Prostate gland (tissue), 2 donors: ENCODE data around the gene ZFP1. TPM values are rescaled to one million over a fixed set of nuclear protein-coding genes. Genes with fewer than 3 reads are reported as not detected.

Source experiments
- DNase-seq: peaks from one replicate; pipeline ENCODE4 v3.0.0-alpha.2; 2019; ENCODE audit warnings: low spot score
- H3K27ac ChIP-seq, 2 donors: fragments of 200-600 bp; sonication (generic); 2 replicates each; pipeline ENCODE4 v1.5.1; 2017 to 2019
- H3K27me3 ChIP-seq: fragments of 200-600 bp; sonication (generic); replicated peaks from 2 replicates; pipeline ENCODE4 v1.5.1; 2019; ENCODE audit not compliant: insufficient read depth
- H3K36me3 ChIP-seq, 2 donors: fragments of 200-600 bp; sonication (generic); 1 replicate in 1 of 2; 2 replicates in 1 of 2; pipeline versions ENCODE4 v1.5.1 to v1.8.1; 2017 to 2019
- H3K4me1 ChIP-seq: fragments of 200-600 bp; sonication (generic); replicated peaks from 2 replicates; pipeline ENCODE4 v1.5.1; 2019
- H3K4me3 ChIP-seq, 2 donors: fragments of 200-600 bp; sonication (generic); 2 replicates each; pipeline ENCODE4 v1.5.1; 2017 to 2019
- H3K9me3 ChIP-seq: fragments of 200-600 bp; sonication (generic); 2 replicates; pipeline ENCODE4 v1.5.1; 2017
- CTCF ChIP-seq, 4 experiments: fragments of 200-600 bp in 2 of 4; fragments of 450-650 bp in 2 of 4; sonication (generic) in 2 of 4; IDR thresholded peaks; 1 replicate in 3 of 4; 2 replicates in 1 of 4; pipeline ENCODE4 v1.5.1; 2016 to 2019; ENCODE audit warnings: antibody characterized with exemption in 4 of 4, mild to moderate bottlenecking in 2 of 4, moderate library complexity in 2 of 4
- POLR2A ChIP-seq: fragments of 450-650 bp; IDR thresholded peaks from one replicate; pipeline ENCODE4 v1.6.1; 2016; ENCODE audit warnings: antibody characterized with exemption, mild to moderate bottlenecking
- POLR2AphosphoS5 ChIP-seq: sonication (generic); formaldehyde crosslinking; IDR thresholded peaks from one replicate; pipeline ENCODE4 v1.6.1; 2017; ENCODE audit warnings: antibody characterized with exemption
- WGBS: methylation state at CpG from one replicate; pipeline ENCODE4 v1.1.5; 2018; 5-methylcytosine and 5-hydroxymethylcytosine counted together
- intact Hi-C: fragments of 100-400 bp; cut with DNase I; formaldehyde crosslinking; loops from one replicate; pipeline ENCODE4 v1.14.2; 2022
- total RNA-seq, 2 donors: library from RNA; depleted of rRNA; stranded (reverse); fragments of >200 nt; gene quantifications; one replicate each; pipeline ENCODE4 v1.1.0, GENCODE V29; 2016

The ZFP1 gene
- total RNA-seq, 2 donors from 2014 or later = 9.8 to 10.3 TPM

- TF ChIP-seq POLR2A (no peak), CTCF (IDR thresholded peaks at IDR 0.05) (no peak), POLR2AphosphoS5 (no peak)
- Histone ChIP-seq H3K36me3 (no peaks in the 10 kb centered on the region), H3K27ac (no peak overlapping the region), H3K4me3 (no peak overlapping the region), H3K27me3 (no peaks in the 10 kb centered on the region), H3K4me1 (no peaks in the 10 kb centered on the region), H3K9me3 (no peaks in the 10 kb centered on the region)
- WGBS = 91% methylated on average over 20 of the region's 20 CpGs
- intact Hi-C loops = loop anchor here (10.0 kb wide), 1 partner anchor 62 kb away; no protein-coding TSS in a partner anchor
- no peak for DNase-seq
These were observed 41.7 kb upstream of the ZFP1 start for GRCh38 chr16:75106351-75107274.

GRCh38 chr16:75107505-75107904 lies 40.8 kb upstream of the ZFP1 start:
- DNase-seq = no peak
- no peaks in the 10 kb centered on the region for H3K4me1 ChIP-seq
- intact Hi-C loops = loop anchor here (10.0 kb wide), 1 partner anchor 63 kb away; no protein-coding TSS in a partner anchor
- H3K27me3 ChIP-seq = no peaks in the 10 kb centered on the region
- no peak overlapping the region for H3K27ac ChIP-seq
- no peaks in the 10 kb centered on the region for H3K9me3 ChIP-seq
- WGBS = 77% methylated on average over 10 of the region's 10 CpGs
- no peaks in the 10 kb centered on the region for H3K36me3 ChIP-seq
- TF ChIP-seq CTCF (IDR thresholded peaks at IDR 0.05) (no peak), POLR2A (no peak), POLR2AphosphoS5 (no peak)
- no peak overlapping the region for H3K4me3 ChIP-seq

GRCh38 chr16:75108792-75109731 lies 39.3 kb upstream of the ZFP1 start:
- intact Hi-C loops = loop anchor here (10.0 kb wide), 1 partner anchor 64 kb away; no protein-coding TSS in a partner anchor
- no peaks in the 10 kb centered on the region for H3K9me3 ChIP-seq
- peak overlapping the region; percentile 52 to 65 for H3K27ac ChIP-seq
- peak; percentile 79 for DNase-seq
- H3K27me3 ChIP-seq = no peaks in the 10 kb centered on the region
- no peaks in the 10 kb centered on the region for H3K4me1 ChIP-seq
- H3K36me3 ChIP-seq = no peaks in the 10 kb centered on the region
- 38% methylated on average over 23 of the region's 27 CpGs for WGBS
- H3K4me3 ChIP-seq = no peak overlapping the region
- peak; percentile 20 for TF ChIP-seq POLR2A
- TF ChIP-seq CTCF (IDR thresholded peaks at IDR 0.05) = peak in 1 of 4 experiments; percentile 6
- peak; percentile 69 for TF ChIP-seq POLR2AphosphoS5

GRCh38 chr16:75109732-75110243 lies 38.5 kb upstream of the ZFP1 start:
- intact Hi-C loops = loop anchor here (10.0 kb wide), 3 partner anchors 65 to 405 kb away; partner anchors contain the start of gene MLKL
- WGBS = 35% methylated on average over 10 of the region's 10 CpGs
- Histone ChIP-seq H3K4me3 (no peak overlapping the region), H3K27me3 (no peaks in the 10 kb centered on the region), H3K9me3 (no peaks in the 10 kb centered on the region), H3K4me1 (no peaks in the 10 kb centered on the region), H3K27ac (peak overlapping the region; percentile 52 to 65), H3K36me3 (no peaks in the 10 kb centered on the region)
- no peak for TF ChIP-seq CTCF (IDR thresholded peaks at IDR 0.05)
- no peak for TF ChIP-seq POLR2AphosphoS5
- no peak for TF ChIP-seq POLR2A
- no peak for DNase-seq
